ENCODE data around the gene INO80.

Gene INO80

GRCh38 chr15:40992825-40993224 is 123.3 kb downstream of the INO80 start:
- Histone ChIP-seq H3F3A (ENCODE audit: insufficient read depth, low read length) (no peaks in the 10 kb centered on the region), H3K4me3 (ENCODE audit: low read depth, low read length, poor library complexity, severe bottlenecking) (no peak overlapping the region), H3K4me2 (ENCODE audit: low read length) (no peak overlapping the region), H2AFZ (ENCODE audit: low read length) (no peak overlapping the region), H3K36me3 (ENCODE audit: insufficient read depth, low read length) (peaks cover 72% of the 10 kb centered on the region), H3K27me3 (ENCODE audit: insufficient read depth, low read length) (no peaks in the 10 kb centered on the region), H3K4me1 (ENCODE audit: insufficient read depth, low read length, severe bottlenecking) (no peaks in the 10 kb centered on the region), H3K79me2 (ENCODE audit: insufficient read depth, low read length) (no peaks in the 10 kb centered on the region), H3K27ac (ENCODE audit: low read depth, low read length, poor library complexity, severe bottlenecking) (no peak overlapping the region), H3K9me2 (ENCODE audit: low read depth, low read length) (no peaks in the 10 kb centered on the region), H3K9ac (ENCODE audit: low read length) (no peak overlapping the region), H3K9me3 (ENCODE audit: low read length) (no peaks in the 10 kb centered on the region), H4K20me1 (ENCODE audit: insufficient read depth, low read length) (no peaks in the 10 kb centered on the region)
- TF ChIP-seq, protein P1, sequence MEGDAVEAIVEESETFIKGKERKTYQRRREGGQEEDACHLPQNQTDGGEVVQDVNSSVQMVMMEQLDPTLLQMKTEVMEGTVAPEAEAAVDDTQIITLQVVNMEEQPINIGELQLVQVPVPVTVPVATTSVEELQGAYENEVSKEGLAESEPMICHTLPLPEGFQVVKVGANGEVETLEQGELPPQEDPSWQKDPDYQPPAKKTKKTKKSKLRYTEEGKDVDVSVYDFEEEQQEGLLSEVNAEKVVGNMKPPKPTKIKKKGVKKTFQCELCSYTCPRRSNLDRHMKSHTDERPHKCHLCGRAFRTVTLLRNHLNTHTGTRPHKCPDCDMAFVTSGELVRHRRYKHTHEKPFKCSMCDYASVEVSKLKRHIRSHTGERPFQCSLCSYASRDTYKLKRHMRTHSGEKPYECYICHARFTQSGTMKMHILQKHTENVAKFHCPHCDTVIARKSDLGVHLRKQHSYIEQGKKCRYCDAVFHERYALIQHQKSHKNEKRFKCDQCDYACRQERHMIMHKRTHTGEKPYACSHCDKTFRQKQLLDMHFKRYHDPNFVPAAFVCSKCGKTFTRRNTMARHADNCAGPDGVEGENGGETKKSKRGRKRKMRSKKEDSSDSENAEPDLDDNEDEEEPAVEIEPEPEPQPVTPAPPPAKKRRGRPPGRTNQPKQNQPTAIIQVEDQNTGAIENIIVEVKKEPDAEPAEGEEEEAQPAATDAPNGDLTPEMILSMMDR (IDR thresholded peaks at IDR 0.05; ENCODE audit: low read length): no peak
- TF ChIP-seq EZH2 (IDR thresholded peaks at IDR 0.05; ENCODE audit: borderline replicate concordance, low read length): no peak

- peaks cover 72% of the 10 kb centered on the region for H3K36me3 ChIP-seq (ENCODE audit: insufficient read depth, low read length)
- no peak overlapping the region for H3K27ac ChIP-seq (ENCODE audit: low read depth, low read length, poor library complexity, severe bottlenecking)
- H3K79me2 ChIP-seq (ENCODE audit: insufficient read depth, low read length): no peaks in the 10 kb centered on the region
- H3F3A ChIP-seq (ENCODE audit: insufficient read depth, low read length): no peaks in the 10 kb centered on the region
- no peaks in the 10 kb centered on the region for H3K4me1 ChIP-seq (ENCODE audit: insufficient read depth, low read length, severe bottlenecking)
- TF ChIP-seq, protein P1 (IDR thresholded peaks at IDR 0.05; ENCODE audit: low read length): no peak
- TF ChIP-seq EZH2 (IDR thresholded peaks at IDR 0.05; ENCODE audit: borderline replicate concordance, low read length): no peak
- H3K4me3 ChIP-seq (ENCODE audit: low read depth, low read length, poor library complexity, severe bottlenecking): no peak overlapping the region
- no peaks in the 10 kb centered on the region for H3K9me3 ChIP-seq (ENCODE audit: low read length)
- H4K20me1 ChIP-seq (ENCODE audit: insufficient read depth, low read length): no peaks in the 10 kb centered on the region
- no peak overlapping the region for H3K9ac ChIP-seq (ENCODE audit: low read length)
- no peaks in the 10 kb centered on the region for H3K9me2 ChIP-seq (ENCODE audit: low read depth, low read length)
- no peak overlapping the region for H2AFZ ChIP-seq (ENCODE audit: low read length)
- no peaks in the 10 kb centered on the region for H3K27me3 ChIP-seq (ENCODE audit: insufficient read depth, low read length)
- H3K4me2 ChIP-seq (ENCODE audit: low read length): no peak overlapping the region
These were observed 123.8 kb downstream of the INO80 start for GRCh38 chr15:40992241-40992741.

DNA sequence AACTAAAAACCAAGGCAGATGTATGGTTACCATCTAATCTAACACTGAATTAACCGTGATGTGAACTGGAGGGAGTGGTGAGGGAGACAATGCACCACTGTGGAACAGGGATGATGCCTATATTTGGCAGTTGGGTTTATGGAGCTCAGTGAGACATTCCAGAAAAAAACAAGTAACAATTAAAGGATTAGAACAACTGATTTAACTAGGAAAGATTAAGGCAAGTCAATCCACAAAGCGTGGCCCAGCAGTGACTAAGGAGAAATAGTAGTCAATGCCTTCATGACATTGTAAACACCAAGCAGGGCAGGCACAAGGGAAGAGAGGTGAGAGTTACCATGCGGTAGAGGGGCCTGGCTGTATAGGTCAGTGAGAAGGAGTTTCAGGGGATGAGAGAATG is 124.7 kb downstream of the INO80 start:
- no peak overlapping the region for H3K4me2 ChIP-seq (ENCODE audit: low read length)
- no peaks in the 10 kb centered on the region for H3K9me3 ChIP-seq (ENCODE audit: low read length)
- no peak overlapping the region for H3K9ac ChIP-seq (ENCODE audit: low read length)
- H3K4me3 ChIP-seq (ENCODE audit: low read depth, low read length, poor library complexity, severe bottlenecking): no peak overlapping the region
- H4K20me1 ChIP-seq (ENCODE audit: insufficient read depth, low read length): no peaks in the 10 kb centered on the region
- H3K27me3 ChIP-seq (ENCODE audit: insufficient read depth, low read length): no peaks in the 10 kb centered on the region
- TF ChIP-seq, protein P1 (IDR thresholded peaks at IDR 0.05; ENCODE audit: low read length): no peak
- TF ChIP-seq EZH2 (IDR thresholded peaks at IDR 0.05; ENCODE audit: borderline replicate concordance, low read length): no peak
- H3K79me2 ChIP-seq (ENCODE audit: insufficient read depth, low read length): no peaks in the 10 kb centered on the region
- no peaks in the 10 kb centered on the region for H3K4me1 ChIP-seq (ENCODE audit: insufficient read depth, low read length, severe bottlenecking)
- peaks cover 72% of the 10 kb centered on the region for H3K36me3 ChIP-seq (ENCODE audit: insufficient read depth, low read length)
- no peak overlapping the region for H2AFZ ChIP-seq (ENCODE audit: low read length)
- no peaks in the 10 kb centered on the region for H3K9me2 ChIP-seq (ENCODE audit: low read depth, low read length)
- no peaks in the 10 kb centered on the region for H3F3A ChIP-seq (ENCODE audit: insufficient read depth, low read length)
- no peak overlapping the region for H3K27ac ChIP-seq (ENCODE audit: low read depth, low read length, poor library complexity, severe bottlenecking)

Measured in OCI-LY1 (cell line).